SKM-1 treated with dmso at 0.1 percent for 144 hours (cell line): ENCODE data around the gene KLHDC3.
"Not testable (repeated sequence)": the region's sequence is repeated elsewhere in the genome, so short reads cannot be mapped to it uniquely, and the experiment has no call there.

Experiments
- DNase-seq: peaks from one replicate; lab custom pipeline; 2025; ENCODE audit not compliant: unreplicated experiment; lab: John Stamatoyannopoulos, UW

The KLHDC3 gene

GRCh38 chr6:43021270-43022047 lies 7.4 kb downstream of the KLHDC3 start, which contains the start of gene RRP36:
TSS of gene RRP36 (plus strand) at chr6:43021623. CDS start at chr6:43021655, 32 bp downstream.
- DNase-seq: peak; percentile 47

GRCh38 chr6:43024436-43024835 lies 10.4 kb downstream of the KLHDC3 start:
- DNase-seq: no peak

- no peak for DNase-seq
Observed at GRCh38 chr6:43026365-43026764, 12.3 kb downstream of the KLHDC3 start.

GRCh38 chr6:43029120-43029519 lies 15.1 kb downstream of the KLHDC3 start:
- no peak for DNase-seq

GRCh38 chr6:43032326-43032725 lies 18.3 kb downstream of the KLHDC3 start:
- no peak for DNase-seq

- no peak for DNase-seq
Observed at GRCh38 chr6:43033496-43034189, 19.6 kb downstream of the KLHDC3 start.

GRCh38 chr6:43034190-43034525 lies 20.1 kb downstream of the KLHDC3 start:
- no peak for DNase-seq

GRCh38 chr6:43035495-43036194 lies 21.6 kb downstream of the KLHDC3 start:
- DNase-seq: no peak

- DNase-seq: no peak
Observed at GRCh38 chr6:43036712-43037111, 22.7 kb downstream of the KLHDC3 start.

GRCh38 chr6:43037197-43037596 lies 23.1 kb downstream of the KLHDC3 start:
- DNase-seq: no peak

- no peak for DNase-seq
Observed at GRCh38 chr6:43037706-43038105, 23.7 kb downstream of the KLHDC3 start.

- no peak for DNase-seq
Observed at GRCh38 chr6:43038727-43039126, 24.7 kb downstream of the KLHDC3 start.

GRCh38 chr6:43040542-43041257 lies 26.7 kb downstream of the KLHDC3 start:
- no peak for DNase-seq

- not testable (repeated sequence) for DNase-seq
Observed at GRCh38 chr6:43041475-43041874, 27.4 kb downstream of the KLHDC3 start.

GRCh38 chr6:43043310-43043709 lies 29.3 kb downstream of the KLHDC3 start:
- no peak for DNase-seq

- DNase-seq: no peak
Observed at GRCh38 chr6:43045371-43045930, 31.4 kb downstream of the KLHDC3 start.

GRCh38 chr6:43047998-43048397 lies 33.9 kb downstream of the KLHDC3 start:
- no peak for DNase-seq

- DNase-seq: no peak
Observed at GRCh38 chr6:43050981-43051380, 36.9 kb downstream of the KLHDC3 start.

GRCh38 chr6:43052225-43052841 lies 38.3 kb downstream of the KLHDC3 start:
- DNase-seq: no peak

GRCh38 chr6:43052842-43053544 lies 38.9 kb downstream of the KLHDC3 start:
- no peak for DNase-seq
